ENCODE data around the gene PSME2. TPM values are rescaled to one million over a fixed set of nuclear protein-coding genes. Genes with fewer than 3 reads are reported as not detected.

Gene PSME2
- total RNA-seq, 2 experiments from 2014 or later = 577 to 623 TPM

- no peak overlapping the region for H3K4me3 Mint-ChIP-seq
- CTCF ChIA-PET = interaction anchor here (1.4 to 5.0 kb wide), 15 partner anchors 11 to 148 kb away, joined by 5 to 99 read pairs (median 14); partner anchors contain the start of genes CHMP4A, CIDEB, DCAF11 and EMC9
- H3K27me3 Mint-ChIP-seq = no peaks in the 10 kb centered on the region
- no peak for DNase-seq
- H3K9me3 Mint-ChIP-seq (ENCODE audit: low read depth) = no peaks in the 10 kb centered on the region
- H3K27ac Mint-ChIP-seq = peak overlapping the region; percentile 99
- H3K4me1 Mint-ChIP-seq = peaks cover 42% of the 10 kb centered on the region
- H3K36me3 Mint-ChIP-seq = peaks cover 76% of the 10 kb centered on the region
- ATAC-seq = no peak
These were observed 13.5 kb upstream of the PSME2 start for GRCh38 chr14:24159777-24160498.

DNA sequence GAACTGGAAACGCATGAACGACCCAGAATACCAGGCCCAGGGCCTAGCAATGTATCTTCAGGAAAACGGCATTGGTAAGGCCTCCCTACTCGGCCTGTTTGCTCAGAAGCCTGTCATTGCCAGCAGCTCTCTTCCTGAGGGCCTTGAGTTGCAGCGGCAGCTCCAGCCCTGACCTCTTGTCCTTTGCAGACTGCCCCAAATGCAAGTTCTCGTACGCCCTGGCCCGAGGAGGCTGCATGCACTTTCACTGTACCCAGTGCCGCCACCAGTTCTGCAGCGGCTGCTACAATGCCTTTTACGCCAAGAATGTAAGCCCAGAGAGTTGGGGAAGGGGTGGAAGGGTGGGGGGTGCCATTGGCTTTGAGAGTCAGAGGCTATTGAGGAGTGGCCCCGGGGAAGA lies 10.9 kb upstream of the PSME2 start:
- Mint-ChIP-seq H3K4me3 (no peak overlapping the region), H3K27me3 (no peaks in the 10 kb centered on the region), H3K36me3 (peaks cover 65% of the 10 kb centered on the region), H3K4me1 (peaks cover 22% of the 10 kb centered on the region), H3K27ac (no peak overlapping the region), H3K9me3 (ENCODE audit: low read depth) (no peaks in the 10 kb centered on the region)
- CTCF ChIA-PET = interaction anchor here (1.0 kb wide), 1 partner anchor 11 kb away, joined by 5 read pairs; the partner anchor contains the start of genes PSME2 and RNF31
- ATAC-seq (no peak), DNase-seq (no peak)

DNA sequence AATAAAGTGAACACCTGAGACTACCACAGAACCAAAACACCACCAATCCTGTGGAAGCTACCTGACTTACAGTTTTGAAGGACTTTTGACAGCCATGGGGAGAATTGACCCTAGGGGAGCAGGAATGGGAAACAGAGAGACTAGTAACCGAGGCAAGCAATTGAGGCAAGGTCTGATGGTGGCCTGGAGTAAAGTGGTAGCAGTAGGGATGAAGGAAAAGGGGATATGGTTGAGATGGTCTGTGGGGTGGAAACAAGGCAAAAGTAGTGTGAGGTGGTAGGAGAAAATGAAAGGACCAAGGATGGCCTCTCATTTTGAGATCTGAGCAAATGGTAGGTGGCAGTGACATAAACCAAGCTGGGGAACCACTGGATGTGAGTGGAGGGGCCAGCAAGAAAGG lies 10.4 kb upstream of the PSME2 start:
- DNase-seq (no peak), ATAC-seq (no peak)
- CTCF ChIA-PET = interaction anchor here (1.0 kb wide), 1 partner anchor 10 kb away, joined by 5 read pairs; the partner anchor contains the start of genes PSME2 and RNF31
- Mint-ChIP-seq H3K27me3 (no peaks in the 10 kb centered on the region), H3K4me3 (no peak overlapping the region), H3K4me1 (peaks cover 18% of the 10 kb centered on the region), H3K9me3 (ENCODE audit: low read depth) (no peaks in the 10 kb centered on the region), H3K36me3 (peaks cover 64% of the 10 kb centered on the region), H3K27ac (peak overlapping the region; percentile 56)

GRCh38 chr14:24155100-24155499 lies 8.7 kb upstream of the PSME2 start:
- CTCF ChIA-PET = interaction anchor here (1.1 kb wide), 1 partner anchor 14 kb away, joined by 3 read pairs; the partner anchor contains the start of gene EMC9
- Mint-ChIP-seq H3K4me1 (peaks cover 16% of the 10 kb centered on the region), H3K36me3 (peaks cover 65% of the 10 kb centered on the region), H3K4me3 (no peak overlapping the region), H3K27ac (no peak overlapping the region), H3K27me3 (no peaks in the 10 kb centered on the region), H3K9me3 (ENCODE audit: low read depth) (no peaks in the 10 kb centered on the region)
- no peak for DNase-seq
- no peak for ATAC-seq

DNA sequence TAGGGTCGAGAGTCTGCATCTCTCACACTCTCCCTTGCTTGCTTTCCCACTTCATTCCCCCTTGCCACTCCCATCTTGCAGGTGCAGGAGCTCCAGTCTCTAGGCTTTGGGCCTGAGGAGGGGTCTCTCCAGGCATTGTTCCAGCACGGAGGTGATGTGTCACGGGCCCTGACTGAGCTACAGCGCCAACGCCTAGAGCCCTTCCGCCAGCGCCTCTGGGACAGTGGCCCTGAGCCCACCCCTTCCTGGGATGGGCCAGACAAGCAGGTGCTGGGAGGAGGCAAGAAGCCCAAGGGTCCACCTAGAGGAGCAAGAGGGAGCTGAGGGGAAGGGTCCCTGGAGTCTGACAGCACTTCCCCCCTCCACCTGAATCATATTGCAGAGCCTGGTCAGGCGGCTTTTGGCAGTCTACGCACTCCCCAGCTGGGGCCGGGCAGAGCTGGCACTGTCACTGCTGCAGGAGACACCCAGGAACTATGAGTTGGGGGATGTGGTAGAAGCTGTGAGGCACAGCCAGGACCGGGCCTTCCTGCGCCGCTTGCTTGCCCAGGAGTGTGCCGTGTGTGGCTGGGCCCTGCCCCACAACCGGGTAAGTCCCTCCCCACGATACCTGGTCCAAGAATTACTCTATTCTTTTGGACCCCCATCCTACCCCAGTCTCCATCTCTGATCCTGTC lies 5.1 kb upstream of the PSME2 start:
- H3K27ac Mint-ChIP-seq = no peak overlapping the region
- H3K4me3 Mint-ChIP-seq = no peak overlapping the region
- peaks cover 66% of the 10 kb centered on the region for H3K36me3 Mint-ChIP-seq
- ATAC-seq (no peak), DNase-seq (no peak)
- CTCF ChIA-PET = interaction anchor here (1.0 to 7.4 kb wide), 3 partner anchors 10 to 15 kb away, joined by 3 to 99 read pairs (median 7); partner anchors contain the start of genes EMC9, IRF9 and PSME1
- H3K4me1 Mint-ChIP-seq = peaks cover 33% of the 10 kb centered on the region
- no peaks in the 10 kb centered on the region for H3K9me3 Mint-ChIP-seq (ENCODE audit: low read depth)
- H3K27me3 Mint-ChIP-seq = no peaks in the 10 kb centered on the region

GRCh38 chr14:24150993-24151392 lies 4.6 kb upstream of the PSME2 start:
- Mint-ChIP-seq H3K9me3 (ENCODE audit: low read depth) (no peaks in the 10 kb centered on the region), H3K27me3 (no peaks in the 10 kb centered on the region), H3K36me3 (peaks cover 67% of the 10 kb centered on the region), H3K27ac (no peak overlapping the region), H3K4me3 (no peak overlapping the region), H3K4me1 (peaks cover 33% of the 10 kb centered on the region)
- ATAC-seq (no peak), DNase-seq (no peak)
- CTCF ChIA-PET = interaction anchor here (2.0 to 7.4 kb wide), 2 partner anchors 10 kb away, joined by 7 to 99 read pairs; partner anchors contain the start of genes EMC9 and IRF9

DNA sequence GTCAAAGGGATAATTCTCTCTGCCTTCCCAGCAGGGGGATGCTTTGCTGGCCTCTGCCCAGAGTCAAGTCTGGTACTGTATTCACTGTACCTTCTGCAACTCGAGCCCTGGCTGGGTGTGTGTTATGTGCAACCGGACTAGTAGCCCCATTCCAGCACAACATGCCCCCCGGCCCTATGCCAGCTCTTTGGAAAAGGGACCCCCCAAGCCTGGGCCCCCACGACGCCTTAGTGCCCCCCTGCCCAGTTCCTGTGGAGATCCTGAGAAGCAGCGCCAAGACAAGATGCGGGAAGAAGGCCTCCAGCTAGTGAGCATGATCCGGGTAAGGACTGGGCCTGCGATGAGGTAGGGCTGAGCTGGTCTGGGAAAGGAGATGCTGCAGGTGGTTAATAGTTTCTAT lies 4.2 kb upstream of the PSME2 start:
- no peaks in the 10 kb centered on the region for H3K27me3 Mint-ChIP-seq
- no peaks in the 10 kb centered on the region for H3K9me3 Mint-ChIP-seq (ENCODE audit: low read depth)
- CTCF ChIA-PET = interaction anchor here (2.0 to 7.4 kb wide), 2 partner anchors 9 to 10 kb away, joined by 7 to 99 read pairs; partner anchors contain the start of genes EMC9 and IRF9
- no peak for ATAC-seq
- H3K4me3 Mint-ChIP-seq = no peak overlapping the region
- no peak overlapping the region for H3K27ac Mint-ChIP-seq
- no peak for DNase-seq
- H3K36me3 Mint-ChIP-seq = peaks cover 67% of the 10 kb centered on the region
- H3K4me1 Mint-ChIP-seq = peaks cover 37% of the 10 kb centered on the region

DNA sequence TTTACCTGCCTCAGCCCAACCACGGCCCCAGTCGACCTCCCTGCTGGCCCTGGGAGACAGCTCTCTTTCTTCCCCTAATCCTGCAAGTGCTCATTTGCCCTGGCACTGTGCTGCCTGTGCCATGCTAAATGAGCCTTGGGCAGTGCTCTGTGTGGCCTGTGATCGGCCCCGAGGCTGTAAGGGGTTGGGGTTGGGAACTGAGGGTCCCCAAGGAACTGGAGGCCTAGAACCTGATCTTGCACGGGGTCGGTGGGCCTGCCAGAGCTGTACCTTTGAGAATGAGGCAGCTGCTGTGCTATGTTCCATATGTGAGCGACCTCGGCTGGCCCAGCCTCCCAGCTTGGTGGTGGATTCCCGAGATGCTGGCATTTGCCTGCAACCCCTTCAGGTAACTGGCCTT lies 3.7 kb upstream of the PSME2 start:
- CTCF ChIA-PET = interaction anchor here (2.0 to 7.4 kb wide), 2 partner anchors 9 to 11 kb away, joined by 7 to 99 read pairs; partner anchors contain the start of genes EMC9 and IRF9
- Mint-ChIP-seq H3K27ac (no peak overlapping the region), H3K4me1 (peaks cover 43% of the 10 kb centered on the region), H3K36me3 (peaks cover 68% of the 10 kb centered on the region), H3K4me3 (no peak overlapping the region), H3K27me3 (no peaks in the 10 kb centered on the region), H3K9me3 (ENCODE audit: low read depth) (no peaks in the 10 kb centered on the region)
- no peak for DNase-seq
- no peak for ATAC-seq

GRCh38 chr14:24149302-24149969 lies 3.0 kb upstream of the PSME2 start:
- no peak for DNase-seq
- CTCF ChIA-PET = interaction anchor here (1.3 to 7.4 kb wide), 4 partner anchors 8 to 41 kb away, joined by 3 to 99 read pairs (median 20); partner anchors contain the start of genes EMC9, IRF9 and PSME1
- Mint-ChIP-seq H3K9me3 (ENCODE audit: low read depth) (no peaks in the 10 kb centered on the region), H3K27me3 (no peaks in the 10 kb centered on the region), H3K4me1 (peaks cover 47% of the 10 kb centered on the region), H3K4me3 (peak overlapping the region; percentile 3), H3K27ac (peak overlapping the region; percentile 15), H3K36me3 (peaks cover 67% of the 10 kb centered on the region)
- no peak for ATAC-seq

GRCh38 chr14:24147761-24148428 lies 1.5 kb upstream of the PSME2 start:
- Mint-ChIP-seq H3K27me3 (no peaks in the 10 kb centered on the region), H3K27ac (peak overlapping the region; percentile 86), H3K9me3 (ENCODE audit: low read depth) (no peaks in the 10 kb centered on the region), H3K36me3 (peaks cover 75% of the 10 kb centered on the region), H3K4me3 (peak overlapping the region; percentile 94), H3K4me1 (peaks cover 62% of the 10 kb centered on the region)
- DNase-seq (no peak), ATAC-seq (no peak)
- CTCF ChIA-PET = interaction anchor here (0.7 to 7.4 kb wide), 8 partner anchors 8 to 57 kb away, joined by 3 to 99 read pairs (median 6); partner anchors contain the start of genes DCAF11, IRF9, NRL and PSME1

GRCh38 chr14:24146978-24147760 lies 759 bp upstream of the PSME2 start, which contains the start of gene RNF31:
Gene RNF31 (plus strand): TSS chr14:24147498. CDS start chr14:24147699, 201 bp downstream.
- H3K9me3 Mint-ChIP-seq (ENCODE audit: low read depth) = no peaks in the 10 kb centered on the region
- CTCF ChIA-PET = interaction anchor here (0.7 to 7.4 kb wide), 11 partner anchors 9 to 95 kb away, joined by 3 to 99 read pairs (median 5); partner anchors contain the start of genes DCAF11, IRF9, NRL and PSME1
- peaks cover 67% of the 10 kb centered on the region for H3K4me1 Mint-ChIP-seq
- H3K27me3 Mint-ChIP-seq = no peaks in the 10 kb centered on the region
- DNase-seq = peak; percentile 99
- H3K4me3 Mint-ChIP-seq = peak within 1 kb of the TSS; percentile 94
- peak within 1 kb of the TSS; percentile 99 for H3K27ac Mint-ChIP-seq
- H3K36me3 Mint-ChIP-seq = peaks cover 75% of the 10 kb centered on the region
- peak; percentile 88 for ATAC-seq

Data from activated CD8-positive, alpha-beta memory T cell treated with anti-CD3 and anti-CD28 coated beads, Interleukin-2, amount 10 ng/mL, durations not matched to agents 7 days and 5 days (primary cell).